Breast epithelium (tissue), 4 donors: ENCODE data around the gene COMP. TPM values are rescaled to one million over a fixed set of nuclear protein-coding genes. Genes with fewer than 3 reads are reported as not detected.

Source experiments
- DNase-seq, 2 donors: peaks; one replicate each; pipeline ENCODE4 v3.0.0-alpha.2; 2019; ENCODE audit warnings: low spot score in 2 of 2
- H3K27ac ChIP-seq, 2 donors: fragments of 200-600 bp; sonication (generic) in 1 of 2; one replicate each; pipeline ENCODE4 v1.5.1; 2016 to 2019; ENCODE audit warnings: mild to moderate bottlenecking in 1 of 2
- H3K27me3 ChIP-seq, 2 donors: fragments of 200-600 bp; sonication (generic) in 1 of 2; one replicate each; pipeline versions ENCODE4 v1.5.1 to v1.6.0; 2017 to 2019; ENCODE audit warnings: control low read depth in 1 of 2, mild to moderate bottlenecking in 1 of 2
- H3K36me3 ChIP-seq: fragments of 200-600 bp; one replicate; pipeline ENCODE4 v1.5.1; 2019
- H3K4me1 ChIP-seq, 2 donors: fragments of 200-600 bp; sonication (generic); one replicate each; pipeline ENCODE4 v1.5.1; 2016 to 2019; ENCODE audit warnings: control low read depth in 1 of 2
- H3K4me3 ChIP-seq, 3 donors: fragments of 200-600 bp; sonication (generic); 1 replicate in 2 of 3; 2 replicates in 1 of 3; pipeline ENCODE4 v1.5.1; 2016 to 2019; ENCODE audit warnings: mild to moderate bottlenecking in 3 of 3, moderate library complexity in 2 of 3
- H3K9me3 ChIP-seq, 2 donors: fragments of 200-600 bp; sonication (generic) in 1 of 2; one replicate each; pipeline ENCODE4 v1.5.1; 2016 to 2019; ENCODE audit warnings: control low read depth in 1 of 2
- CTCF ChIP-seq, 3 donors: fragments of 450-650 bp; IDR thresholded peaks; one replicate each; pipeline ENCODE4 v1.5.1; 2016 to 2017; ENCODE audit warnings: antibody characterized with exemption in 3 of 3, mild to moderate bottlenecking in 3 of 3, moderate library complexity in 3 of 3
- POLR2A ChIP-seq: fragments of 450-650 bp; IDR thresholded peaks from one replicate; pipeline ENCODE4 v1.6.1; 2016; ENCODE audit warnings: antibody characterized with exemption, mild to moderate bottlenecking, moderate library complexity
- POLR2AphosphoS5 ChIP-seq, 3 donors: sonication (generic); formaldehyde crosslinking; IDR thresholded peaks; one replicate each; pipeline ENCODE4 v1.6.1; 2017; ENCODE audit warnings: antibody characterized with exemption in 3 of 3
- intact Hi-C: fragments of 100-400 bp; cut with DNase I; formaldehyde crosslinking; loops from one replicate; pipeline ENCODE4 v1.15.1; 2023; ENCODE audit warnings: low total_unique reads
- total RNA-seq, 3 donors: library from RNA; depleted of rRNA; stranded (reverse); fragments of >200 nt; gene quantifications; one replicate each; pipeline ENCODE4 v1.1.0, GENCODE V29; 2016

The COMP gene
- total RNA-seq, 3 donors from 2014 or later, result 1.0 to 4.9 (median 2.2) TPM

GRCh38 chr19:18833849-18834643 is 42.9 kb upstream of the COMP start:
- Histone ChIP-seq H3K4me3 (peak overlapping the region; percentile 88 to 96 (median 92)), H3K9me3 (no peaks in the 10 kb centered on the region), H3K4me1 (no peaks in the 10 kb centered on the region), H3K36me3 (no peaks in the 10 kb centered on the region), H3K27ac (peak overlapping the region; percentile 93 to 96), H3K27me3 (no peaks in the 10 kb centered on the region)
- intact Hi-C loops, result no loop called here
- no peak for DNase-seq
- TF ChIP-seq POLR2AphosphoS5 (IDR thresholded peaks at IDR 0.05) (no peak), POLR2A (no peak), CTCF (IDR thresholded peaks at IDR 0.05) (no peak)

- no peaks in the 10 kb centered on the region for H3K9me3 ChIP-seq
- no peaks in the 10 kb centered on the region for H3K4me1 ChIP-seq
- H3K36me3 ChIP-seq, result no peaks in the 10 kb centered on the region
- no peaks in the 10 kb centered on the region for H3K27me3 ChIP-seq
- TF ChIP-seq CTCF (IDR thresholded peaks at IDR 0.05), result no peak
- TF ChIP-seq POLR2AphosphoS5 (IDR thresholded peaks at IDR 0.05), result no peak
- no peak for TF ChIP-seq POLR2A
- no peak for DNase-seq
- intact Hi-C loops, result no loop called here
- peak overlapping the region; percentile 93 to 96 for H3K27ac ChIP-seq
- peak overlapping the region; percentile 88 to 96 (median 92) for H3K4me3 ChIP-seq
Measured at GRCh38 chr19:18833141-18833476, 42.0 kb upstream of the COMP start.

- H3K4me1 ChIP-seq, result no peaks in the 10 kb centered on the region
- TF ChIP-seq POLR2AphosphoS5 (IDR thresholded peaks at IDR 0.05), result no peak
- TF ChIP-seq POLR2A, result no peak
- no peak for TF ChIP-seq CTCF (IDR thresholded peaks at IDR 0.05)
- no peaks in the 10 kb centered on the region for H3K36me3 ChIP-seq
- no peak for DNase-seq
- intact Hi-C loops, result no loop called here
- H3K27me3 ChIP-seq, result no peaks in the 10 kb centered on the region
- H3K27ac ChIP-seq, result peak overlapping the region; percentile 93 to 96
- no peaks in the 10 kb centered on the region for H3K9me3 ChIP-seq
- H3K4me3 ChIP-seq, result peak overlapping the region; percentile 88 to 96 (median 92)
Measured at GRCh38 chr19:18832306-18833140, 41.4 kb upstream of the COMP start.

- no peaks in the 10 kb centered on the region for H3K4me1 ChIP-seq
- peak; percentile 83 to 90 for DNase-seq
- intact Hi-C loops, result no loop called here
- H3K4me3 ChIP-seq, result peak within 1 kb of the TSS; percentile 88 to 96 (median 92)
- H3K36me3 ChIP-seq, result no peaks in the 10 kb centered on the region
- H3K9me3 ChIP-seq, result peaks cover 0 to 8% of the 10 kb centered on the region in 2 donors
- peak within 1 kb of the TSS; percentile 93 to 96 for H3K27ac ChIP-seq
- peak in 1 of 3 donors; percentile 30 for TF ChIP-seq CTCF (IDR thresholded peaks at IDR 0.05)
- peak; percentile 13 to 81 (median 44) for TF ChIP-seq POLR2AphosphoS5 (IDR thresholded peaks at IDR 0.05)
- TF ChIP-seq POLR2A, result no peak
- no peaks in the 10 kb centered on the region for H3K27me3 ChIP-seq
Measured at GRCh38 chr19:18831524-18832305, 40.6 kb upstream of the COMP start, which contains the start of gene UPF1. UPF1 (plus strand) TSS chr19:18831959; CDS start chr19:18832210, 251 bp downstream.
